ENCODE measurements around the gene SMIM44.

DNA sequence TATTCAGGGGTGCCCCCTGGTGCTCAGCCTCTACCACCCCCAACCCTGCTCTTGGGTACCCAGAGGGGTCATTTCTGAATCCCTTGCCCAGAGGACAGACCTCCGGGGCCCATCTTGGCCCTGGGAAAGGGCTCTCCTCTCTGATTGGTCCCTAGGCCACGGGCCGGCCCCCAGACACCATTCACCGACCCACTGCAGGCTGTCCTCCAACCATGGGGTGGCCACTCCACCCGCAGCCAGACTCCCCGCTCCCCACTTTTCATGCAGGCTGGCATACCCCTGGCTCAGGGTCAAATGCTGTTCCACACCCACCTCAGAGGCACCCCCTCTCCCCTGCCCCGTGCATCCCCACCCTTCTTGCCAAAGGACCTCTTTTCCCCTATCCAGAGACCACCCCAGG lies 17.7 kb downstream of the SMIM44 start:
- TF ChIP-seq FOXP2 (optimal IDR thresholded peaks at IDR 0.05; ENCODE audit: control extremely low read depth, extremely low read length, insufficient read depth) (no peak), EZH2 (IDR thresholded peaks at IDR 0.05) (no peak)
